GM11168 (cell line): Measurements from ENCODE around the gene CHAF1A.

ENCODE experiments used
- in situ Hi-C: fragments of 300-500 bp; cut with MboI; formaldehyde crosslinking; loops from one replicate; pipeline ENCODE4 v1.12.0; 2022; ENCODE audit warnings: low sequenced_read_pairs; ENCODE audit not compliant: unreplicated experiment

The CHAF1A gene

GRCh38 chr19:4401769-4402170 lies 670 bp upstream of the CHAF1A start:
- in situ Hi-C loops: no loop called here

- in situ Hi-C loops: no loop called here
These were observed 743 bp downstream of the CHAF1A start for GRCh38 chr19:4403005-4403761.

- in situ Hi-C loops: no loop called here
These were observed 3.5 kb downstream of the CHAF1A start for GRCh38 chr19:4405977-4406376.

- in situ Hi-C loops: no loop called here
These were observed 4.2 kb downstream of the CHAF1A start for GRCh38 chr19:4406626-4407025.

- in situ Hi-C loops: no loop called here
These were observed 6.9 kb downstream of the CHAF1A start for GRCh38 chr19:4409123-4409933.

GRCh38 chr19:4413588-4413987 lies 11.1 kb downstream of the CHAF1A start:
- in situ Hi-C loops: no loop called here

GRCh38 chr19:4414144-4414799 lies 11.8 kb downstream of the CHAF1A start:
- in situ Hi-C loops: no loop called here

GRCh38 chr19:4414800-4415321 lies 12.4 kb downstream of the CHAF1A start:
- in situ Hi-C loops: no loop called here

- in situ Hi-C loops: no loop called here
These were observed 12.9 kb downstream of the CHAF1A start for GRCh38 chr19:4415352-4415751.

- in situ Hi-C loops: no loop called here
These were observed 13.8 kb downstream of the CHAF1A start for GRCh38 chr19:4416268-4416667.

- in situ Hi-C loops: no loop called here
These were observed 21.1 kb downstream of the CHAF1A start for GRCh38 chr19:4423416-4424126.

- in situ Hi-C loops: loop anchor here (5.0 kb wide), 1 partner anchor 37 kb away; no protein-coding TSS in a partner anchor
These were observed 23.1 kb downstream of the CHAF1A start for GRCh38 chr19:4425537-4425936.

GRCh38 chr19:4428326-4428975 lies 26.0 kb downstream of the CHAF1A start:
- in situ Hi-C loops: loop anchor here (5.0 kb wide), 1 partner anchor 34 kb away; no protein-coding TSS in a partner anchor

GRCh38 chr19:4429256-4429655 lies 26.8 kb downstream of the CHAF1A start:
- in situ Hi-C loops: loop anchor here (5.0 kb wide), 1 partner anchor 33 kb away; no protein-coding TSS in a partner anchor

GRCh38 chr19:4429771-4430171 lies 27.3 kb downstream of the CHAF1A start:
- in situ Hi-C loops: loop anchor here (5.0 kb wide), 1 partner anchor 33 kb away; no protein-coding TSS in a partner anchor

- in situ Hi-C loops: no loop called here
These were observed 28.3 kb downstream of the CHAF1A start for GRCh38 chr19:4430760-4431159.

GRCh38 chr19:4431296-4431695 lies 28.9 kb downstream of the CHAF1A start:
- in situ Hi-C loops: no loop called here

- in situ Hi-C loops: no loop called here
These were observed 29.6 kb downstream of the CHAF1A start for GRCh38 chr19:4431808-4432674.
